HepG2 (cell line): ENCODE data around the gene THEM5. TPM values are rescaled to one million over a fixed set of nuclear protein-coding genes. Genes with fewer than 3 reads are reported as not detected.

Experiments
- ARHGAP35 ChIP-seq: sonication (generic); formaldehyde crosslinking; IDR thresholded peaks from 2 replicates; pipeline ENCODE4 v1.9.0; 2022; ENCODE audit warnings: mild to moderate bottlenecking, inconsistent platforms, moderate library complexity, missing genetic modification reagents, borderline replicate concordance
- ARNT2 ChIP-seq: sonication (generic); formaldehyde crosslinking; IDR thresholded peaks from 2 replicates; pipeline ENCODE4 v1.8.0; 2022; ENCODE audit warnings: mild to moderate bottlenecking, low read depth, missing genetic modification reagents, moderate library complexity
- HNRNPLL ChIP-seq: fragments of 200-400 bp; formaldehyde crosslinking; IDR thresholded peaks from 2 replicates; pipeline ENCODE4 v1.6.1; 2017; ENCODE audit warnings: mild to moderate bottlenecking, low read depth, low read length; ENCODE audit not compliant: poor library complexity, severe bottlenecking
- JUNB ChIP-seq: sonication (generic); formaldehyde crosslinking; IDR thresholded peaks from 2 replicates; pipeline ENCODE4 v1.8.0; 2022; ENCODE audit warnings: missing genetic modification reagents, mild to moderate bottlenecking, borderline replicate concordance
- KAT8 ChIP-seq: IDR thresholded peaks from 2 replicates; pipeline ENCODE4 v1.6.1; 2016; ENCODE audit warnings: missing genetic modification reagents, missing compliant biosample characterization
- KDM6A ChIP-seq: IDR thresholded peaks from 2 replicates; pipeline ENCODE4 v1.6.1; 2016; ENCODE audit warnings: low read depth
- MLLT10 ChIP-seq: sonication (generic); formaldehyde crosslinking; IDR thresholded peaks from 2 replicates; pipeline ENCODE4 v1.4.0; 2020; ENCODE audit warnings: missing genetic modification reagents
- MXI1 ChIP-seq: IDR thresholded peaks from 3 replicates; pipeline ENCODE4 v1.6.1; 2012; ENCODE audit warnings: low read depth, low read length, inconsistent platforms, borderline replicate concordance
- NR2F2 ChIP-seq: IDR thresholded peaks from 2 replicates; pipeline ENCODE4 v1.6.1; 2012; ENCODE audit warnings: low read depth, inconsistent platforms, borderline replicate concordance
- POGZ ChIP-seq: sonication (generic); formaldehyde crosslinking; IDR thresholded peaks from 2 replicates; pipeline ENCODE4 v1.4.0; 2020; ENCODE audit warnings: mild to moderate bottlenecking, missing genetic modification reagents
- PRPF4 ChIP-seq: fragments of 200-400 bp; formaldehyde crosslinking; IDR thresholded peaks from 2 replicates; pipeline ENCODE4 v1.6.1; 2016; ENCODE audit warnings: low read length, low read depth; ENCODE audit not compliant: poor library complexity, severe bottlenecking
- RFXANK ChIP-seq: IDR thresholded peaks from 2 replicates; pipeline ENCODE4 v1.6.1; 2016
- TOE1 ChIP-seq: sonication (generic); formaldehyde crosslinking; IDR thresholded peaks from 2 replicates; pipeline ENCODE4 v1.4.0; 2020; ENCODE audit warnings: mild to moderate bottlenecking, missing genetic modification reagents
- ZBTB42 ChIP-seq: sonication (generic); formaldehyde crosslinking; IDR thresholded peaks from 2 replicates; pipeline ENCODE4 v1.5.0; 2020; ENCODE audit warnings: mild to moderate bottlenecking, missing genetic modification reagents
- ZFP1 ChIP-seq: IDR thresholded peaks from 2 replicates; pipeline ENCODE4 v1.6.1; 2016
- ZFP37 ChIP-seq: sonication (generic); formaldehyde crosslinking; IDR thresholded peaks from 2 replicates; pipeline ENCODE4 v1.4.0; 2020; ENCODE audit warnings: missing genetic modification reagents, borderline replicate concordance
- ZNF224 ChIP-seq: sonication (generic); formaldehyde crosslinking; IDR thresholded peaks from 2 replicates; pipeline ENCODE4 v1.5.0; 2020; ENCODE audit warnings: mild to moderate bottlenecking, missing genetic modification reagents
- ZNF230 ChIP-seq: sonication (generic); formaldehyde crosslinking; IDR thresholded peaks from 2 replicates; pipeline ENCODE4 v1.4.0; 2020; ENCODE audit warnings: mild to moderate bottlenecking, missing genetic modification reagents
- ZNF33B ChIP-seq: sonication (generic); formaldehyde crosslinking; IDR thresholded peaks from 2 replicates; pipeline ENCODE4 v1.5.1; 2020; ENCODE audit warnings: mild to moderate bottlenecking, missing genetic modification reagents
- ZNF451 ChIP-seq: sonication (generic); formaldehyde crosslinking; IDR thresholded peaks from 2 replicates; pipeline ENCODE4 v1.5.0; 2020; ENCODE audit warnings: mild to moderate bottlenecking, missing genetic modification reagents
- ZNF460 ChIP-seq: sonication (generic); formaldehyde crosslinking; IDR thresholded peaks from 2 replicates; pipeline ENCODE4 v1.5.1; 2020; ENCODE audit warnings: missing genetic modification reagents, mild to moderate bottlenecking, borderline replicate concordance
- ZNF678 ChIP-seq: sonication (generic); formaldehyde crosslinking; IDR thresholded peaks from 2 replicates; pipeline ENCODE4 v1.4.0; 2020; ENCODE audit warnings: mild to moderate bottlenecking, missing genetic modification reagents
- ZNF746 ChIP-seq: sonication (generic); formaldehyde crosslinking; IDR thresholded peaks from 2 replicates; pipeline ENCODE4 v1.8.0; 2022; ENCODE audit warnings: mild to moderate bottlenecking, missing genetic modification reagents
- ZNF747 ChIP-seq: sonication (generic); formaldehyde crosslinking; IDR thresholded peaks from 2 replicates; pipeline ENCODE4 v1.8.1; 2023; ENCODE audit warnings: missing genetic modification reagents, mild to moderate bottlenecking, borderline replicate concordance
- ZNF839 ChIP-seq: sonication (generic); formaldehyde crosslinking; IDR thresholded peaks from 2 replicates; pipeline ENCODE4 v1.4.0; 2020; ENCODE audit warnings: missing genetic modification reagents, mild to moderate bottlenecking, borderline replicate concordance
- ZSCAN31 ChIP-seq: sonication (generic); formaldehyde crosslinking; IDR thresholded peaks from 2 replicates; pipeline ENCODE4 v1.5.0; 2020; ENCODE audit warnings: low read depth, mild to moderate bottlenecking, missing genetic modification reagents
- polyA plus RNA-seq, 8 experiments: library from polyadenylated mRNA; depleted of rRNA in 3 of 8; stranded (reverse) in 7 of 8; unstranded in 1 of 8; fragments of >200 nt; fragmentation: Illumina TruSeq in 4 of 8; extraction: Trizol in 4 of 8; gene quantifications; 2 replicates each; pipeline versions ENCODE4 v1.2.1 to v1.2.3, GENCODE V29; 2011 to 2016; ENCODE audit warnings: low read depth in 4 of 8, missing spikeins in 1 of 8, mixed read lengths in 1 of 8; ENCODE audit not compliant: insufficient read depth in 1 of 8
- total RNA-seq, 5 experiments: library from RNA; depleted of rRNA; stranded (reverse); fragments of >200 nt; fragmentation: Illumina TruSeq; extraction: Trizol; gene quantifications; 2 replicates each; pipeline ENCODE4 v1.2.3, GENCODE V29; 2016; ENCODE audit warnings: low read depth in 1 of 5
- TF ChIP-seq, protein P1 (sequence below): sonication (generic); formaldehyde crosslinking; IDR thresholded peaks from 2 replicates; pipeline ENCODE4 v1.4.0; 2020; ENCODE audit warnings: missing genetic modification reagents
- TF ChIP-seq, protein P2 (sequence below): sonication (generic); formaldehyde crosslinking; IDR thresholded peaks from 2 replicates; pipeline ENCODE4 v1.5.0; 2020; ENCODE audit warnings: missing genetic modification reagents
- TF ChIP-seq, protein P3 (sequence below): sonication (generic); formaldehyde crosslinking; IDR thresholded peaks from 2 replicates; pipeline ENCODE4 v1.8.0; 2022; ENCODE audit warnings: mild to moderate bottlenecking, missing genetic modification reagents, borderline replicate concordance

Gene THEM5
- total and polyA plus RNA-seq, 2 of the 13 experiments (the other 11 are each of a cell fraction or from before 2014, with no cell fraction given) = not detected

DNA sequence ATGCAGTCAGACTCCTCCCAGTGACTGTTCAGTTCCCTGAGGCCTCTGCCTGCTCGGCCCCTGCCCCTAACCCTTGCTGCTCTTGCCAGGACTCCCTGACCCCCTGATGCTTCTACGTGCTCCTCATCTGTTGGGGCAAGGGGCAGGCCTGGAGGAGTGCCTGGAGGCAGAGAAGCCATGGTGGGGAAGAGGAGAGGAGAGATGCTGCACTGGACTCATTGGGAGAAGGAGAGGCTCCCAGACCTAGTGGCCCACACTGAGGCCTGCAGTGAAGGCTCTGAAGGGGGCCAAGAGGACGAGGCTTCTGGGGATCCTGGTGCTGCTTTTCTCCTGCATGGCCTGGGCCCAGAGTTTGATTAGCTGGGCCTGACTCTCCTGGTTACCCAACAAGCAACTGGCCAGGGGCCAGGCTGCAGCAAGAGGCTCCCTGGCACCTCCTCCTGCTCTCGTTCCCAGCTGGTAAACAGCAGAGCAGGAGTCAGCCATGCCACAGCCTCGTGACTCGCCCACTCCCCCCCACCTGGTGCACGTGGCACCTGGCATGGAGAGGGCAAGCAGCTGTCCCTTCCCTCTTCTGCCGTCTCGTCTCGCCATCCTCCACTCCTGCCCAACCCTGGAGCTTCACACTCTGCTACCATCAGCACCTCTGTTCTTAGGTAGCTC, 21.1 kb downstream of the THEM5 start (continued):
- TF ChIP-seq ARNT2 (CRISPR knock-in tag) (no peak), ZFP37 (CRISPR knock-in tag) (no peak), ZBTB42 (CRISPR knock-in tag) (0 out of 2 replicates have a peak, but pooled peaks have one; percentile 73), RFXANK (no peak), ZNF451 (CRISPR knock-in tag) (0 out of 2 replicates have a peak, but pooled peaks have one; percentile 43), ZNF33B (CRISPR knock-in tag) (no peak), ARHGAP35 (CRISPR knock-in tag) (no peak), MXI1 (peak; percentile 69; the same call in 1 of the 3 replicates), PRPF4 (no peak), HNRNPLL (no peak), TOE1 (no peak), KAT8 (CRISPR knock-in tag) (peak; percentile 48; the same call in 1 of the 2 replicates), ZNF224 (no peak), ZSCAN31 (CRISPR knock-in tag) (no peak), ZFP1 (CRISPR knock-in tag) (no peak), ZNF746 (CRISPR knock-in tag) (no peak), ZNF839 (CRISPR knock-in tag) (no peak), MLLT10 (CRISPR knock-in tag) (no peak), ZNF747 (CRISPR knock-in tag) (no peak), ZNF230 (CRISPR knock-in tag) (no peak), POGZ (CRISPR knock-in tag) (no peak), KDM6A (CRISPR knock-in tag) (no peak), NR2F2 (no peak), ZNF460 (no peak), JUNB (CRISPR knock-in tag) (no peak), ZNF678 (CRISPR knock-in tag) (no peak)
- TF ChIP-seq, protein P1, sequence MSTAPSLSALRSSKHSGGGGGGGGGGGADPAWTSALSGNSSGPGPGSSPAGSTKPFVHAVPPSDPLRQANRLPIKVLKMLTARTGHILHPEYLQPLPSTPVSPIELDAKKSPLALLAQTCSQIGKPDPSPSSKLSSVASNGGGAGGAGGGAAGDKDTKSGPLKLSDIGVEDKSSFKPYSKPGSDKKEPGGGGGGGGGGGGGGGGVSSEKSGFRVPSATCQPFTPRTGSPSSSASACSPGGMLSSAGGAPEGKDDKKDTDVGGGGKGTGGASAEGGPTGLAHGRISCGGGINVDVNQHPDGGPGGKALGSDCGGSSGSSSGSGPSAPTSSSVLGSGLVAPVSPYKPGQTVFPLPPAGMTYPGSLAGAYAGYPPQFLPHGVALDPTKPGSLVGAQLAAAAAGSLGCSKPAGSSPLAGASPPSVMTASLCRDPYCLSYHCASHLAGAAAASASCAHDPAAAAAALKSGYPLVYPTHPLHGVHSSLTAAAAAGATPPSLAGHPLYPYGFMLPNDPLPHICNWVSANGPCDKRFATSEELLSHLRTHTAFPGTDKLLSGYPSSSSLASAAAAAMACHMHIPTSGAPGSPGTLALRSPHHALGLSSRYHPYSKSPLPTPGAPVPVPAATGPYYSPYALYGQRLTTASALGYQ = no peak
- TF ChIP-seq, protein P2, sequence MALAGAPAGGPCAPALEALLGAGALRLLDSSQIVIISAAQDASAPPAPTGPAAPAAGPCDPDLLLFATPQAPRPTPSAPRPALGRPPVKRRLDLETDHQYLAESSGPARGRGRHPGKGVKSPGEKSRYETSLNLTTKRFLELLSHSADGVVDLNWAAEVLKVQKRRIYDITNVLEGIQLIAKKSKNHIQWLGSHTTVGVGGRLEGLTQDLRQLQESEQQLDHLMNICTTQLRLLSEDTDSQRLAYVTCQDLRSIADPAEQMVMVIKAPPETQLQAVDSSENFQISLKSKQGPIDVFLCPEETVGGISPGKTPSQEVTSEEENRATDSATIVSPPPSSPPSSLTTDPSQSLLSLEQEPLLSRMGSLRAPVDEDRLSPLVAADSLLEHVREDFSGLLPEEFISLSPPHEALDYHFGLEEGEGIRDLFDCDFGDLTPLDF = no peak
- TF ChIP-seq, protein P3, sequence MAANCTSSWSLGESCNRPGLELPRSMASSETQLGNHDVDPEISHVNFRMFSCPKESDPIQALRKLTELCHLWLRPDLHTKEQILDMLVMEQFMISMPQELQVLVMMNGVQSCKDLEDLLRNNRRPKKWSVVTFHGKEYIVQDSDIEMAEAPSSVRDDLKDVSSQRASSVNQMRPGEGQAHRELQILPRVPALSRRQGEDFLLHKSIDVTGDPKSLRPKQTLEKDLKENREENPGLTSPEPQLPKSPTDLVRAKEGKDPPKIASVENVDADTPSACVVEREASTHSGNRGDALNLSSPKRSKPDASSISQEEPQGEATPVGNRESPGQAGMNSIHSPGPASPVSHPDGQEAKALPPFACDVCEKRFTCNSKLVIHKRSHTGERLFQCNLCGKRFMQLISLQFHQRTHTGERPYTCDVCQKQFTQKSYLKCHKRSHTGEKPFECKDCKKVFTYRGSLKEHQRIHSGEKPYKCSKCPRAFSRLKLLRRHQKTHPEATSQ (CRISPR knock-in tag) = no peak
